GM10266 (cell line): ENCODE results near the gene KIF12.

Source experiments
- DNase-seq: peaks from one replicate; pipeline ENCODE4 v3.0.0; 2012; ENCODE audit errors: extremely low spot score
- CTCF ChIP-seq: IDR thresholded peaks from 2 replicates; pipeline ENCODE4 v1.5.1; 2012; ENCODE audit warnings: mild to moderate bottlenecking, low read depth; ENCODE audit not compliant: control insufficient read depth, insufficient read depth; ENCODE audit errors: missing control alignments

Gene KIF12

GRCh38 chr9:114098021-114098935, 814 bp downstream of the KIF12 start:
- DNase-seq: no peak

GRCh38 chr9:114097613-114098020, 1.5 kb downstream of the KIF12 start:
- TF ChIP-seq CTCF: no peak
- DNase-seq: no peak

More at GRCh38 chr9:114098021-114098935, 814 bp downstream of the KIF12 start:
- no peak for TF ChIP-seq CTCF

DNA sequence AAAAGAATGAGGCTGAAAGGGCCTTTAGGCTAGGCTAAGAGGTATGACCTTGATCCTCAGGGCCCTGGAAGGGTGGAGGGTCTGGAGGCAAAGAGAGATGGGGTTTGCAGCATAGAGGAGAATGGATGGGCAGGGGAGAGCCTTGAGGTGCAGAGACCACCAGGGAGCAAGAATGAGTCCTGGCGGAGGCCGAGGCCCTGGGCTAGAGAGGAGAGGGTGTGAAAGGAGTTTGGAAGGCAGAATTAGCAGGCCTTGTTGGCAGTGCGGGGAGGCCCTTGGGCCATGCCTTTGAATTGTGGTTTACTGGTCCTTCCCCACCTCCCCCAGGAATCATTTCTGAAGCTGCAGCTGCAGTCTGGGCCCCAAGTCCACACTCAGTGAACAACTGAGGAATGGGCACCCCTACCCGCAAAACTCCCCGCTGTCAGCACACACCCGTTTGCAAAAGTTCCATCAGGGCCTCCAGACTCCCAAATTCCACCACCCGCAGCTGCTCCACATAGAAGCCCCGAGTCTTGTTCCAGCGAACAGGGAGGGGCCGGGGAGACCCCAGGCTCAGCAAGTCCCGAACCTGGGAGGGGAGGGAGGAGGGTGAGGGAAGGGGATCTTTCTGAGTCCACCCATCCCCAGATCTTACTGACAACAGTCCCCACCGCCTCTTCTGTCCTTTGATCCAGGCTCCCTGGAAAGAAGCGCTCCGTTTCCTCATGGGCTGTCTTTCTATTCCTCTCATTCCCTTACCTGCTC, 2.1 kb downstream of the KIF12 start:
- no peak for DNase-seq
- TF ChIP-seq CTCF: no peak

DNA sequence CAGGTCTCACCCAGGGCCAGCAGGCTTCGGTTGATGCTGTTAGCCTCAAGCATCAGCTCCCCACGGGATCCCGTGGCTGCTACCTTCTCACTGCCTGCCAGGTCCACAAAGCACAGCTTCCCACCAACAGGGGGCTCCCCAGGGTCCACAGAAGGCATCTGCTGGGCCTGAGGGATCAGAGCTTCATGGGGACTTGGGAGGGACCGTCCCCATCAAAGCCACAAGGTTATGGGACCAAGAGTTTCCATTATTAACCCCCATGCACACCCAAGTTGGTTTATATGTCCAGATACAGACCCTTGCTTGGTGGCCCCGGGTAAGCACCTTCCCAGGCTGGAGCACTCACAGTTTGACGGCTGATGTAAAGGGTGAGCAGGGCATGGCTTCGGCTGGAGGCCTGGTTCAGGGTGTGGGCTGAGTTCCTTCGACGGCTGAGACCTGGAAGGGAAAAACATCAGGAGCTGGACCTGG, 3.0 kb downstream of the KIF12 start:
- no peak for DNase-seq
- no peak for TF ChIP-seq CTCF

DNA sequence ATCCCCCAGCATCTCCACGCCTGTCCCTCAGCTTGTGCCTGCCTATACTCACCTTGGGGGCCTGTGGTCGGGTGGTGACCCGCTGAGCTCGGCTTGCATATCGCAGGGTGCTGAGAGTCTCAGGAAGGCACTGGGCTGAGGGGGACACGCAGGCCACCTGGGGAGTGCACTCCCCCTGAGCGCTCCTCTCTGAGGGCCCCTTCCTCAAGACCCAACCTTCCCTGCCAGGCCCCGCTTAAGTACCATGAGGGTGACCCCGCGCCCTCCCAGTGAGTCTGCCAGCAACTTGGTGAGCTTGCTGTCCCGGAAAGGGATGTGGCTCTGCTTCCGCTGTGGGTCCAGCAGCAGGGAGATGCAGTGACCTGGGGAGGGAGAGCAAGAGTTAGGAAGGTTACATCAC, 4.1 kb downstream of the KIF12 start:
- TF ChIP-seq CTCF: no peak

GRCh38 chr9:114093761-114094505, 5.2 kb downstream of the KIF12 start:
- TF ChIP-seq CTCF: no peak
- DNase-seq: no peak

More for the DNA sequence above, 4.1 kb downstream of the KIF12 start:
- no peak for DNase-seq
